Left kidney (tissue), 2 donors: ENCODE measurements around the gene FRMD8. TPM values are rescaled to one million over a fixed set of nuclear protein-coding genes. Genes with fewer than 3 reads are reported as not detected.

Experiments
- DNase-seq: peaks from one replicate; pipeline ENCODE4 v3.0.0-alpha.2; 2013
- polyA plus RNA-seq: library from polyadenylated mRNA; unstranded; fragments of 120-200 nt; gene quantifications from one replicate; pipeline ENCODE4 v1.2.1, GENCODE V29; 2013; ENCODE audit not compliant: insufficient read length

Gene FRMD8
- polyA plus RNA-seq, 1 donor: 18.1 TPM

GRCh38 chr11:65424205-65425104 is 38.0 kb downstream of the FRMD8 start:
- no peak for DNase-seq

DNA sequence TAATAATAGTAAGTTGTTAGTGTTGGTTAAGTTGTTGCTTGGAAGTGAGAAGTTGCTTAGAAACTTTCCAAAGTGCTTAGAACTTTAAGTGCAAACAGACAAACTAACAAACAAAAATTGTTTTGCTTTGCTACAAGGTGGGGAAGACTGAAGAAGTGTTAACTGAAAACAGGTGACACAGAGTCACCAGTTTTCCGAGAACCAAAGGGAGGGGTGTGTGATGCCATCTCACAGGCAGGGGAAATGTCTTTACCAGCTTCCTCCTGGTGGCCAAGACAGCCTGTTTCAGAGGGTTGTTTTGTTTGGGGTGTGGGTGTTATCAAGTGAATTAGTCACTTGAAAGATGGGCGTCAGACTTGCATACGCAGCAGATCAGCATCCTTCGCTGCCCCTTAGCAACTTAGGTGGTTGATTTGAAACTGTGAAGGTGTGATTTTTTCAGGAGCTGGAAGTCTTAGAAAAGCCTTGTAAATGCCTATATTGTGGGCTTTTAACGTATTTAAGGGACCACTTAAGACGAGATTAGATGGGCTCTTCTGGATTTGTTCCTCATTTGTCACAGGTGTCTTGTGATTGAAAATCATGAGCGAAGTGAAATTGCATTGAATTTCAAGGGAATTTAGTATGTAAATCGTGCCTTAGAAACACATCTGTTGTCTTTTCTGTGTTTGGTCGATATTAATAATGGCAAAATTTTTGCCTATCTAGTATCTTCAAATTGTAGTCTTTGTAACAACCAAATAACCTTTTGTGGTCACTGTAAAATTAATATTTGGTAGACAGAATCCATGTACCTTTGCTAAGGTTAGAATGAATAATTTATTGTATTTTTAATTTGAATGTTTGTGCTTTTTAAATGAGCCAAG is 38.9 kb downstream of the FRMD8 start:
- DNase-seq: no peak

DNA sequence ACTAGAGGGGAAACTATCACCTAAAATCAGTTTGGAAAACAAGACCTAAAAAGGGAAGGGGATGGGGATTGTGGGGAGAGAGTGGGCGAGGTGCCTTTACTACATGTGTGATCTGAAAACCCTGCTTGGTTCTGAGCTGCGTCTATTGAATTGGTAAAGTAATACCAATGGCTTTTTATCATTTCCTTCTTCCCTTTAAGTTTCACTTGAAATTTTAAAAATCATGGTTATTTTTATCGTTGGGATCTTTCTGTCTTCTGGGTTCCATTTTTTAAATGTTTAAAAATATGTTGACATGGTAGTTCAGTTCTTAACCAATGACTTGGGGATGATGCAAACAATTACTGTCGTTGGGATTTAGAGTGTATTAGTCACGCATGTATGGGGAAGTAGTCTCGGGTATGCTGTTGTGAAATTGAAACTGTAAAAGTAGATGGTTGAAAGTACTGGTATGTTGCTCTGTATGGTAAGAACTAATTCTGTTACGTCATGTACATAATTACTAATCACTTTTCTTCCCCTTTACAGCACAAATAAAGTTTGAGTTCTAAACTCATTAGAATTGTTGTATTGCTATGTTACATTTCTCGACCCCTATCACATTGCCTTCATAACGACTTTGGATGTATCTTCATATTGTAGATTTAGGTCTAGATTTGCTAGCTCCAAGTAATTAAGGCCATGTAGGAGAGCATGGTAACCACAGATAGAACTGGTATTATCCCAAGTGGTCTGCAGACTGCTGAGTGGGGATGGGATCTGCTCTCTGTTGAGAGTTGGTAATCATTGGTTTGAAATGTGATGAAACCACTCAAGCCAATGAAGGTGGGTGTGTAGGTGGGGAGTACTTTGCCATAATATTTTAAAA is 39.8 kb downstream of the FRMD8 start:
- no peak for DNase-seq

DNA sequence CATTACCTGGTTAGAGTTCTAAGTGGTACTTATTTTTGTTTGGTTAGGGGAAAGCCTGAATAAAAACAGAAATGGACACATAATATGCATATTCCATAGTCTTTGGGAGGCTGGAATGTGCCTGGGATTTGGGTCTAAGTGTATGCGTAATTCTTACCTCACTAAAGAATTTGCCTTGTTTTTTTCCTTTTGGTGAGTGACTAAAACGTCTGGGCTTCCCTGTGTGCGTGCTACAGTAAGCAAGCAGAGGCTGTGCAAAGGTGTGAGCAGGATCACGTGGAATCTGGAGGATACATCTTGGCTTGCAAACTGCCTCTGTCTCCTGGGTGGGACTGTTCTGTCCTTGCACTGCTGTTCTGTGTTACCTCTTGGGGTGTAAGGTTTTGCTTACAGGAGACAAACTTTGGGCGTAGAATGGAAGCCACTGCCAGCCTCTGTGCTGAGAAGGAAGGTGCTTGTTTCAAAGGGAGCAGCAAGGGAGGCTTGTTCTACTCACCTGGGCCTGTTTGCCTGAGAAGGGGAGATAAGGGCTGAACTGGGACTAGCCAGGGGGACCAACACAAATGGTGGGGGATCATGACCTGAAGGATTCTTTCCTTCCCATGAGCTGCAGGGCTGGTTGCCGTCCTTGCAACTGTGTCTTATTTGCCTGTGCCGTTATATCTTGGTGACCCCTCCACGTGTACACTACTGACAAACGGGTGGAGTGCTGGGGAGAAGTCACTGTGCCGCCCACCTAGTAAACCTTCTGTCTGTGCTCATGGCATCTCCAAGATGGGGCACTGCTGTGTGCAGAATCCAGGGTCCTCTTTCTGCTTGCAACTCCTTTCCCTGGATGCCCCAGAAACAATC is 40.6 kb downstream of the FRMD8 start:
- DNase-seq: no peak

- DNase-seq: no peak
Observed at GRCh38 chr11:65427691-65428577, 41.5 kb downstream of the FRMD8 start.

- DNase-seq: no peak
Observed at GRCh38 chr11:65428578-65429067, 42.2 kb downstream of the FRMD8 start.

GRCh38 chr11:65429068-65429681 is 42.7 kb downstream of the FRMD8 start:
- DNase-seq: no peak

DNA sequence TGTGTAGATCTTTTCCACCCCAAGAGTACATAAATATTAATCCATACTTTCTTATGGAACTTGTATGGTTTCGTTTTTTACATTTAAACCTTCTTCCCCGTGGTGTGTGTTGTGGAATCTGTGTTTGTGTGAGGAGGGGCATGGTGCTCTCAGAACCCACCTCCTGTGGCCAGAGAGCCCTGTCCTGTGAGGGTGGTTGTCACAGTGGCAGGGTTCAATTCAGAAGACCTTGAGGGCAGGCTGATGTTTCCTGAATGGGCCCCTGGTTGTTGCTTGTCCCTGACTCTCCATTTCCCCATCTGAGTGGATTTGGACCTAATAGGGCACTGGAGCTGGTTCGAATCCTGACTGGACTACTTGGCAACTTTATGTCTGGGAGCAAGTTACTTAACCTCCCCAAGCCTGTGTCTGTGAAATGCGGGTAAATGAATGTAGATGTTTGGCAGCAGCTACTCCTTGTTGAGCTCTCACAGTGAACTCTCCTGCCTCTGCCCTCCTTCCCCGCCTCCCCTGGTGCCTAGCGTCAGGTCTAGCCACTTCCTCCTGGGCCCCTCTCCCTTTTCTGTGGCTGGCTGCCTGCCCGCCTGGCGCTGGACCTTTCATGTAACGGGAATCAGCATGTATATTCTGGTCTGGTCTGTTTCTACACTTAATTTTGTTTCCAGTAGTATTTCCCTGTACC is 43.4 kb downstream of the FRMD8 start:
- DNase-seq: no peak

DNA sequence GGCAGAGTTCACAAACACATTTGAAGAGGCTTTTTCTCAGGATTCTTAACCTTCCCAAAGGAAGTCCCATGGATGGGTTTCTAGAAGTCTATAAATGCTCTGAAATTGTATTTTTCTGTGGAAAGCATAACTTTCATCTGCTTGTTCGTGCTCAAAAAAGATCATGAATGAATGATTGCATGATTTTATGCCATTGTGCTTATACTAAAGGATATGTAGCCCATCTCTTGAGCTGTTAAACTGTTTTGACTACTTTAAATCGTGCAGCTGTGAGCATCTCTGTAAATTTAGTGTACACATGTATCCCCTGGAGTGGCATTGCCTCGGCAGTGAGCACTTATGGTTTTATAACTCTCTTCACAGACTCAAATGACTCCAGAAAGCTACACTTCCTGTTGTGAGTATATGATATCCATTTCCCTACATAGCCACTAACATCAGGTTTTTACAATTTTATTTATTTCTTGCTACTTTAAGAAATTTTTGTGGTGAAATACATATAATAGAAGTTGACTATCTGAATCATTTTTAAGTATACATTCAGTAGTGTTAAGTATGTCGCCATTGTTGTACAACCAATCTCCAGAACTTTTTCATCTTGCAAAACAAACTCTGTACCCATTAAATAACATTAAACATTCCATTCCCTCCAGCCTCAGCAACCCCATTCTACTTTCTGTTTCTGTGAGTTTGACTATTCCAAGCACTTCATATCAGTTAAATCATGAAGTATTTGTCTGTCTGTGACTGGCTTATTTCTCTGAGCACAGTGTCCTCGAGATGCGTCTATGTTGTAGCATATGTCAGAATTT is 44.2 kb downstream of the FRMD8 start:
- DNase-seq: no peak

- DNase-seq: no peak
Observed at GRCh38 chr11:65431451-65432099, 45.1 kb downstream of the FRMD8 start.

DNA sequence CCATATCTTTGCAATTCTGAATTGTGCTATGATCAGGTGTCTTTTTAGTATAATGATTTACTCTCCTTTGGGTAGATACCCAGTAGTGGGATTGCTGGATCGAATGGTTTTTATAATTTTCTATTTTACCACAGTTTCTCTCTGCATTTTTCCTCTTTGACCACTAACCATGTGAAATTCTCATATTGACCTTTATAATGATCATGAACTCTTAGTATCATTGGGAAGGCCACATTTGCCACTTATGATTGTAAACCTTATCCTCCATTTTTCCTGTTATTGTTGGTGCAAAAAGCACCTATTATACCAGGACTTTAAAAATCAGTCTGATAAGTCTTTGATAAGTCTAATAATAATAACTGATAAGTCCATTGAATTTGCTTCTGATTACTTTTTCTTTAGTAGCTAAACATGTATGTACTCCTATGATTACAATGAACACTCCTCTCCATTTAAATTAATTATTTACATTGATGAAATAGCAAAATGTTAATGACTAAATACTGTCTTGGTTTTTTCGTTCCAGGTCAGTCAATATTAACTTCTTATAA is 45.7 kb downstream of the FRMD8 start:
- DNase-seq: no peak

DNA sequence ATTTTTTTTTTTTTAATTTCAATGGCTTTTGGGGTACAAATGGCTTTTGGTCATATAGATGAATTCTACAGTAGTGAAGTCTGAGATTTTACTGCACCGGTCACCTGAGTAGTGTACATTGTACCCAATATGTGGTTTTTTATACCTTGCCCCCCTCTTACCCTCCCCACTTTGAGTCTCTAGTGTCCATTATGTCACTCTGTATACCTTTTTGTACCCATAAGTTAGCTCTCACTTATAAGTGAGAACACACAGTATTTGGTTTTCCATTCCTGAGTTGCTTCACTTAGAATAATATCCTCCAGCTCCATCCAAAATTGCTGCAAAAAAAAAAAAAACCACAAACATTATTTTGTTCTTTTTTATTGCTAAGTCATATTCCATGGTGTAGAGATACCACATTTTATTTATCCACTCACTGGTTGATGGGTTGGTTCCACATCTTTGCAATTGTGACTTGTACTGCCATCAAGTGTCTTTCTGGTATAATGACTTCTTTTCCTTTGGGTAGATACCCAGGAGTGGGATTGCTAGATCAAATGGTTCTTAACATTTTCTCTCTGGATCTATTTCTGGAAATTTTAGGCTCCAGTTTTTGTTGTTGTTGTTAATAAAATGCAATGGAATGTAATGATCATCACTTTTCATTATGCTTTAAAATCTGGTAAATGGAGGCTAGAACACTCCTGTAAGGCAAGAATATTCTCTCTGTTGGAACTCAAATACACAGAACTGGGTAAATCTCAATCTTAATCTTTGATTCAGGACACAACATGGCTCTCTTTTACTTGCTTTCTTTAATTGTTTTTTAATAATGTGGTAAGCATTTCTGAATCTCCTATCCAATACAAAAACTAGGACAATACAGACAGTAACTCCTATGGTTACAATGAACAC is 46.5 kb downstream of the FRMD8 start:
- DNase-seq: no peak

- DNase-seq: no peak
Observed at GRCh38 chr11:65433657-65434056, 47.2 kb downstream of the FRMD8 start.

DNA sequence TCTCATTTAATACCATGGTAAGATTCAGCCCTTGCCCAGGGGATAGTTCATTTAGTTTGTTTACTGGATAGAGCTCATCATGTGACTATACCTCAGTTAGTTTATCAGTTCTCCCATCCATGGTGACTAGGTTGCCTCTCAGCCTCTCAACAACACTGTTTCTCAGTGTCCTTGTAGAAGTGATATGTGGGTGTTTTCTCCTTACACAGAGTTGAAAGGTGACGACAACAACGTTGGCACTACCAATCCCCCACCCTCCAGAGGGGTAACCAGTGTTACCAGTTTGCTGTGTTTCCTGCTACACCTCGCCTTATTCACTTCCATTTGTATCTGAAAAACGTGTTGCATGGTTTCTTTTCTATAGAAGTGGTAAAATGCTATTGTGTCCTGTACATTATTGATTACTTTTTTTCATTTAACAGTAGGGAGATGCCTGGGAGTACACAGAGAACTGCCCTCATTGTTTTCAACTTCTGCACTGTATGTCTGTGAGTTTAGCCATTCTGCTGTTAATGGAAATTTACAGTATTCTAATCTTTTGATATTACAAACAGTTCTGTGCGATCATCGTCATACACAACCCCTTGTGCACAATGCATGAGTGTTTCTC is 47.7 kb downstream of the FRMD8 start:
- DNase-seq: no peak

DNA sequence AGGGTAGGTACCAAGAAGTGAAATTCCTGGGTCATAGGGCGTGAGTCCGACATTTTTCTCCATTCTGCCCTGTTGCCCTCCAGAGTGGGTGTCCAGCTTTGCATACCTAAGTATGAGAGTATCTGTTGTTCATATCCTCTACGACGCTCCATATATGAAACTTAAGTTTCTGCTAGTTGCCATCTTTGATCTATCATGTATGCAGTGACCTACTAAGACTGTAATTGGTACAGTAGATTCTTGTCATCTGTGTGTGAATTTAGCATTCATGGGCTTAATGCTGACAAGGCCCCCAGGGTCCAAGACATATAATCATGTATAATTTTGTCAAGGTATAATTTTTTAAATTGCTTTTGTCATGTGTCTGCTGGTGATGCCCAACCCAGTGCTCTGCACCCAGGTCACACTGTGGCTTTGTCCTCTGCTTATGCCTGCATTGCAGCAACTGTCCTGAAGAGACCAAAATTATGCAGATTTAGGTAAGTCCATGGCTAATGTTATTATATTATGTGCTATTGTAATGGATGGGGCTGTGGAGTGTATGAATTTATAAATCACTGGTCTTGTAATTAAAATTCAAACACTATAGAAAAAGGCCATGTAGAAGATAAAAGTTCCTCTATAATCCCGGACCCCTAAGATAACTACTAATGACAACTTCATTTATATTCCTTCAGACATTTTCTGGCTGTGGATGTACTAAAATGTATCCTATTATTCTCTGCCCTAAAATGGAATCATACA is 48.4 kb downstream of the FRMD8 start:
- no peak for DNase-seq
